Measurements from ENCODE around the gene POU3F3.

Gene POU3F3

DNA sequence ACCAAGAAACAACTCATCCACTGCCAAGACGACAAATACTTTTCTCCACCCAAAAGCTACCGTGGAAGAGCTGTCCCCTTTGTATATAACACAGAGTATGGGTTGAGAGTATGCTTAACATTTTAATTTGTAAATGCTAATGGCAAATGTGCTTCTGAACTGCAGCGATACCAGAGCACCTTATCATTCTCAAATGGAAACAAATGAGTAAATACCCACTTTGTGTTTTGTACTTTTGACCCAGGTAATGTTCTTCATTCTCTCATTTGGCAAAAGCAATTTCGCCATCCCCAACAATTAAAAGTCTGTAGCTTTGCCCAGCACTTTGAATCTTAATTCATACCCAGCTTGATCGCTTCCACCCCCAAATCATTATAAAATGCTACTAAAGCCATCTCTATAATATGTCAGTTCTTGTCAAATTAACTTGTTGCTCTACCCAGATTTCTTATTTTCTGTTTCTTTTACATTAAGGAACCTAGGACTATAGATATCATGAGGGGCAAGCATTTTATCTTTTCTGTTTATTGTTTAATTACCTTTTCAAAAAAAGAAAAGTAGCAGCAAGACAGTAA is 6.2 kb upstream of the POU3F3 start:
- no peak for DNase-seq

DNA sequence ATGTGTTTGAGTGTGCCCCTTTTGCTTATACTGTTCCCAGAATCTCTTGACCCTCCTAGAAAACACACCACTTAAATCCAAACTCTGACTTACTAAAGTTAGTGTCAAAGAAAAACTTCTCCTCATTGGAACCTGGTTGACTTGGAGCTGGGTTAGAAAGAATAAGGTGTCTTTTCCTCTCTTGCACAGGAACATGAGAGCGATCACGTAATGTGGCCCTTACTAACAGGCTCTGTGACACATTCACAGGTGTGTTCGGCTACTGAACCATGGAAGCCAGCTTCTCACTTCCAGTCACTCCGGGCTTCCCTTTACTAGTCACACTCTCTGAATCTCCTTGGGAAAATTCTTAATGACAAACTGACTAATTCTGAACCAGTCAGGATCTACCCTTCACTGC is 5.4 kb upstream of the POU3F3 start:
- DNase-seq: no peak

DNA sequence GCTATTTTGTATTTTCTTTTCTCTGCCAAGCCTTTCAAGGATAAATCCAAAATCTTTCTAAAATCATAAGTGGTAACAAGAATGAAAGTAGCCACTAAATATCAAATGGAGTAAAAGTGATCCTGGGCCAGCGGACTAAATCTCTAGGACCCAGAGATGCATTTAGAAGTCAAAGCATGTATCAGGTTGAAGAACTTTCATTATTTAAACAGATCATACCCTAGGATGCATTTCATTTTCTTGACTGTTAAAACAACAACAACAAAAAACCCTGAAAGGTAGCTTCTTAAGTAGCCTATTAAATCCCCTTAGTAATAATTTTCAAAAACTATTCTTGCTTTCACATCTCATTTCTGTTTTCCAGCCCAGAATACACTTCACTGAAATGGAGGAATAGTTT is 4.8 kb upstream of the POU3F3 start:
- no peak for DNase-seq

DNA sequence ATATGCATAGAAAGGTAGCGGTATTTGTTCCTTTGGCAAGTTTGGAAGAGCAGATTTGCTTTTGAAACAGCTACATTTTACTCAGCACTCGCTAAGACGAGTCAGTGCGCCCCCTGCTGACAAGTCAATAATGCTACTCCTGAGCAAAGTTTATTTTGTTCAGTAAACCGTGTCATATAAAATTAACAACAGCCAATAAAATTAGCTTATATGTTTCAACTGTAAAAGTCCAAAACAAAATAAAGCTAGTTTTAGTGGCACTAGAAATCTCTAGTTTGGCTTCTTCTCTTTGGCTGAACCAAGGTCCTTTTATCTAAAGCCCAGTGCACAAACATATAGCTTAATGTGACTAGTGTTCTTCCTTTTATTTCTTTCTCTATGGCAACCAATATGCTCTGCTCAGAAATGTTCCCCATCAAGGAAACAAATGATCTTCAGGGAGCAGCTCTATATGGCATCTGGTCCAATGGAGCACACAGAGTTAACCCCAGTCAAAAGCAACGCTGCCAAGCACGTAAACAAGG is 4.2 kb upstream of the POU3F3 start:
- peak; percentile 19 for DNase-seq

DNA sequence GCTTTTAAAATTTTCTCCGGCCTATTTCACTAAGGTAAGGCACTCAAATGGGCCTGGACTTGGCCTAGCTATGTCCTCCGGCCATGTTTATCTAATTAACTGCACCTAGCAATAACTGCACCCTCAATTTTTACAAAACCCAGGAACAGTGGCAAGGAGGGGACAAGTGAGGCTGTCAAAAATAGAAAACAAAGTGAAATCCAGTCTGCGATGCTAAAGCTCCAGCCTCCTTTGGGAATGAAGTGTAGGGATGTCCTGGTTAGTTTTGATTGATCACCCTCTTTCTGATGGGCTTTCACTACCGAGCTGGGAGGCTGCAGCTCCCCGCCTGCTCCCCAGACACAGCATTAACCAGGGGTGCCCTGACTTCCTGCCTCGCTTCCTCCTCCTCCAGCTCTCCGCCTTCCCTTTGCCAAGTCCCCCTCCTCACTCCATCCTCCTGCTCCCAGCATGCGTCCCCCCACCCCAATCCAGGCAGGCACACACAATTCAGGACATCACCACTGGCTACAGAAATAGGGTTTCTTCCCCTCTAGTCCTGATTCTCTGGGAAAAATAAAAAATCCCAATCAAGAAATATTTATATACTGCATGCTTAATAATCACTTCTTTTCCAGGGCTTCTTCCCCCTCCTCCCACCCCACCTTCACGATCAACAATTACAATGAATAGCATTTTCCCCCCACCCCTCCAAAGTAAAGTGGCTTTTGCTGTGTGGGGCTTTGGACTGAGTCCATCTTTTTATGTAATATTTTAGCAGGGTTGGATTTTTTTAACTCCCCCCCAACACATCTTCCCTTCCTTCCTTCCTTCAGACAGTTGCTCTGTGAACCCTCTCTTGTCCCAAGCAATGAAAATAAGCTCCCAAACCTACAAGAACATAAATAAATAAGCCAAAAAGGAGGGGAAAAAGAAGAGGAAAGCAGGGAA is 3.3 kb upstream of the POU3F3 start:
- no peak for DNase-seq

DNA sequence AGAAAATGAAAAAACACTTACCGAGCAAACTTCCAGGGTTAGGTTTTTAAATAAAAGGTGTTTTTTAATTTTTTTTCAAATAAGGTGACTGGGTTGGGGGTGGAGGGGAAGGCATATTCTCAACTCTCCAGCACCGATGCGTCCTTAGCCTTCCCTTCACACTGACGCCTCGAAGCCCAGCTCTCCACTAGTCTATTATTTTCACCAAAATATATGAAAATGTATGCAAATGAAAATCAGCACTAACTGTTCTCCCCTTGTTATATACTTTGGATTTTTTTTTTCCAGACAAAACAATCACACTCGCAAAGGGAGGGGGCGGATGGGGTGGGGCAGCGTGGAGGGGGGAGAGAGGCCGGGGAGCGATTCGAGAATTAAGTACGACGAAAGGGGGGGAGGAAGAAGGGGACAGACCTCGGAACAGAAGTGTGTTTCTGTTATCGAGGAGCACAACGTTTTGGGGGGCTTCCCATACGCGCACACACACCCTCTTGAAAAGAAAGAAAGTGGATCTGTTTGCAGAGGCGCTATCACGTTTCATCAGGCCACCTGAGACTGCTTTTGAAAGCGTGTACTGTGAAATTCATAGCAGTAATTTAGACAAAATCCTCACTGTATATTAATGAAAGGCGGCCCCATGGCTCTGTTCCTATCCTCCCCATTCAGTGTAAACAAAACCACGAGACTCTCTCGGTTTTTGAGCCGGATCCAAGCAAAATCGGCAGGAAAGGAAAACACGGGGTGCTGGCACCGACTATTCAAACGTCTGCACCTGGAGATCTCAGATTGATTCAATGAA is 2.4 kb upstream of the POU3F3 start:
- DNase-seq: no peak

DNA sequence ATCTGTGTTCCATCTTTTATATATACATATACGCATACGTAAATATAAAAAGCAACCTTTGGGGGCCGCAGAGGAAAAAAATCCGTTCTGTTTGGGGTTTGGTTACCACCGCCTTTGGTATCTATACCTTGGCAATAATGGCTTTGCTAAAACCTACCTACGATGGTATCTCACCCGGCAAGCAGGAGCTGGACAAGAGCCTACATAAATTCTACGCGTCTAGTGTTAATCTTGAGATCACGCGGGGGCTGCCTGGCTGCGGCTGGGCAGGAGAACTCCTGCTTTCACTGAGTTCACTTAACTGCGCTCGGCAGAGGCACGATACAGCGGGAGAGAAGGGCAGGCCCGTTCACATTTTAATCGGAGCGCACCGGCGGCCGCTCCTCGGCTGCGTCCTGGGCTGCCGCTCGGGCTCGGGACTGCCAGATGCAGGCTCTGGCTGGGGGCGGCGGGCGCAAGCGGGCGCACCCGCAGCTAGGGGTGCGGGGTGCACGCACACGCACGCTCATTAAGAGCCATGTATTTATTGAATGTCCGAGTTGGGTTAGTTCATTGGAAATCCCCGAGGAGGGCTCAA is 1.7 kb upstream of the POU3F3 start:
- no peak for DNase-seq

DNA sequence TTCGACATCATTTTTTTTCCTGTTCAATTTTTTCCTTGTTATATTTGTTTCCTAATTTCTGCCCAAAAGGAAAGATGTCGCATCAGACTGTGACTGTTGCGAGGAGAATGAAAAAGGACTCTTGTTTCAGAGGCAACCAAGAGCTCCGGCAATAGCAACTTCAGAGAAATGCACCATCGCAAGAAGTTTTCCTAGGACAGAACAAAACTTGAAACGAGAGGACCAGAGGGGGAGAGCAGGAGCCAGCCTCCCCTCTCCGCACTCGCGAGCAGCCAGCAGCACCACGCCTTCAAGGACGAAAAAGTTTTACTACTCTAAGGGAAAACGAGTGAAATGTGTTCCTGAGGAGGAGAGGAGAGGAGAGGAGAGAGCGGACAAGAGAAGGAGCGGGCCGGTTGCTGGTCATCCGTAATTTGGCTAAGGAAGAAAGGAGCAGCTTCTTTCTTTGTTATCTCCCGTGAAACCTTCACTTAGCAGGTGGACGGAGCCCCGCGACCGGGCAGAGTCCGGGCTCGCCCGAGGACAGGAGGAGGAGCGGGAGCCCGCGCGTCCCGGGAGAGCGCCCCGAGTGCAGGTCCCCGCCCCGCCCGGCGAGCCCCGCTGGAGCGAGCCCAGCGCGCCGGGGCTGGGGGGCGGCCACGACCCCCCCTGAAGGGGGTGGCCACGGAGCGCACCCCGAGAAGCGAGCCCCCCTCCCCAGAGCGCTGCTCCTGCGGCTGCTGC is 744 bp downstream of the POU3F3 start:
- no peak for DNase-seq

DNA sequence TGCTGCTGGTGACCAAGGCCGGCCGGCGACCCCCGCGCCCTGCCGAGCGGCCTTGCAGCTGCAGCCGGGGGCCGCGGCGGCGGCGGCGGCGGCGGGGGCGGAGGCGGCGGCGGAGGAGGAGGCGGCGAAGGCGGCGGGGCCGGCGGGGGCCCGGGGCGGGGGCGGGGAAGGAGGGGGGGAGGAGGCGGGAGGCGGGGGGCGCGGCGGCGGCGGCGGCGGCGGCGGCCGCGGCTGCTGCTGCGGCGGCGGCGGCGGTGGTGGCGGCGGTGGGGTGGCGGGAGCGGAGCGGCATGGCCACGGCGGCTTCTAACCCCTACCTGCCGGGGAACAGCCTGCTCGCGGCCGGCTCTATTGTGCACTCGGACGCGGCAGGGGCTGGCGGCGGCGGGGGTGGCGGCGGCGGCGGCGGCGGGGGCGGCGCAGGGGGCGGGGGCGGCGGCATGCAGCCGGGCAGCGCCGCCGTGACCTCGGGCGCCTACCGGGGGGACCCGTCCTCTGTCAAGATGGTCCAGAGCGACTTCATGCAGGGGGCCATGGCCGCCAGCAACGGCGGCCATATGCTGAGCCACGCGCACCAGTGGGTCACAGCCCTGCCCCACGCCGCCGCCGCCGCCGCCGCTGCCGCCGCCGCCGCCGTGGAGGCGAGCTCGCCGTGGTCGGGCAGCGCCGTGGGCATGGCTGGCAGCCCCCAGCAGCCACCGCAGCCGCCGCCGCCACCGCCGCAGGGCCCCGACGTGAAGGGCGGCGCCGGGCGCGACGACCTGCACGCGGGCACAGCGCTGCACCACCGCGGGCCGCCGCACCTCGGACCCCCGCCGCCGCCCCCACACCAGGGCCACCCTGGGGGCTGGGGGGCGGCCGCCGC is 1.5 kb downstream of the POU3F3 start:
- no peak for DNase-seq

DNA sequence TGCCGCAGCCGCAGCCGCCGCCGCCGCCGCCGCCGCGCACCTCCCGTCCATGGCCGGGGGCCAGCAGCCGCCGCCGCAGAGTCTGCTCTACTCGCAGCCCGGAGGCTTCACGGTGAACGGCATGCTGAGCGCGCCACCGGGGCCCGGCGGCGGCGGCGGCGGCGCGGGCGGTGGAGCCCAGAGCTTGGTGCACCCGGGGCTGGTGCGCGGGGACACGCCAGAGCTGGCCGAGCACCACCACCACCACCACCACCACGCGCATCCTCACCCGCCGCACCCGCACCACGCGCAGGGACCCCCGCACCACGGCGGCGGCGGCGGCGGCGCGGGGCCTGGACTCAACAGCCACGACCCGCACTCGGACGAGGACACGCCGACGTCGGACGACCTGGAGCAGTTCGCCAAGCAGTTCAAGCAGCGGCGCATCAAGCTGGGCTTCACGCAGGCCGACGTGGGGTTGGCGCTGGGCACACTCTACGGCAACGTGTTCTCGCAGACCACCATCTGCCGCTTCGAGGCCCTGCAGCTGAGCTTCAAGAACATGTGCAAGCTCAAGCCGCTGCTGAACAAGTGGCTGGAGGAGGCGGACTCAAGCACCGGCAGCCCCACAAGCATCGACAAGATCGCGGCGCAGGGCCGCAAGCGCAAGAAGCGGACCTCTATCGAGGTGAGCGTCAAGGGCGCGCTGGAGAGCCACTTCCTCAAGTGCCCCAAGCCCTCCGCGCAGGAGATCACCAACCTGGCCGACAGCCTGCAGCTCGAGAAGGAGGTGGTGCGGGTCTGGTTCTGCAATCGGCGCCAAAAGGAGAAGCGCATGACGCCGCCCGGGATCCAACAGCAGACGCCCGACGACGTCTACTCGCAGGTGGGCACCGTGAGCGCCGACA is 2.4 kb downstream of the POU3F3 start:
- no peak for DNase-seq

DNA sequence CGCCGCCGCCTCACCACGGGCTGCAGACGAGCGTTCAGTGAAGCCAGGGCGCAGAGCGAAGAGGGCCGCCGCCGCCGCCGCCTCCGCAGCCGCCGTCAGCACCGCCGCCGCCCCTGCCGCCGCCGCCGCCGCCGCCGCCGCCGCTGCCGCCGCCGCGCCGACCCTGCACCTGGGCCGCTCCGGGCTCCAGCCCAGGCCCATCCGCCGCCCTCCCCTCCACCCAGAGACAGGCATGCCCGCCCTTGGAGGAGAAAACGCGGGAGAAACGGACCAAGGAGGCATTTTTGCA is 3.0 kb downstream of the POU3F3 start:
- DNase-seq: no peak

DNA sequence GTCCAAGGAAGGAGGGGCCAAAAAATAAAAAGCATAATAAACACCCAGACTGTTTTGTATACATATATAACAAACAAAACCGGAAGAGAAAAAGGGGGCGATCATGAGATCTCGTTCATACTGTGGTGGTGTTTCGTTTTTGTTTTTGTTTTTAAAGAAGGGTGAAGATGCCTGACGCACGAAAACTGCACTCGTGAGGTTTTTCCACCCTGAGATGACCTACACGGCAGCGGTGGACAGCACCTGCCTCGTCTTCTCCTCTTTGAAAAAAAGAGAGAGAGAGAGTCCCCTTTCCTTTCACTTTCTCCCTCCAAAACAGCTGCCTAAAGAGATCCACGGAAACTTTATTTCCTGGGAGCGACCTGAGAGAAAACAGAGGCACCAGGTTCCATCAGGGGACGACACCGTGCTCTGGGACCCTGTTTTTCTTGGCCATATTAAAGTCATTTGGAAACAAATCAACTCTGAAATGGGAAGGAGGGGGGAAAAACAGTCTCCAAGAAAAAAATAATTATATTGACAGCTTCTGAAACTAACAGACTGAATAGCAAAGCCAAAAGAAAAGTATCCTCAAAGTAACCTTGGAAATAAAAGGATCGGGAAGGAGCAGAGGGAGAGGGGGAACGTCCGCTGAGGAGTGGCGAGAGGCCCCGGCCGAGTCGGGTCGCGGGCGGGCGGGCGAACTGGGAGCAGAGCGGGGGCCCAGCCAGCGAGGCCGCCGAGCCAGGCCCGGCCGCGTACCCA is 3.5 kb downstream of the POU3F3 start:
- no peak for DNase-seq

DNA sequence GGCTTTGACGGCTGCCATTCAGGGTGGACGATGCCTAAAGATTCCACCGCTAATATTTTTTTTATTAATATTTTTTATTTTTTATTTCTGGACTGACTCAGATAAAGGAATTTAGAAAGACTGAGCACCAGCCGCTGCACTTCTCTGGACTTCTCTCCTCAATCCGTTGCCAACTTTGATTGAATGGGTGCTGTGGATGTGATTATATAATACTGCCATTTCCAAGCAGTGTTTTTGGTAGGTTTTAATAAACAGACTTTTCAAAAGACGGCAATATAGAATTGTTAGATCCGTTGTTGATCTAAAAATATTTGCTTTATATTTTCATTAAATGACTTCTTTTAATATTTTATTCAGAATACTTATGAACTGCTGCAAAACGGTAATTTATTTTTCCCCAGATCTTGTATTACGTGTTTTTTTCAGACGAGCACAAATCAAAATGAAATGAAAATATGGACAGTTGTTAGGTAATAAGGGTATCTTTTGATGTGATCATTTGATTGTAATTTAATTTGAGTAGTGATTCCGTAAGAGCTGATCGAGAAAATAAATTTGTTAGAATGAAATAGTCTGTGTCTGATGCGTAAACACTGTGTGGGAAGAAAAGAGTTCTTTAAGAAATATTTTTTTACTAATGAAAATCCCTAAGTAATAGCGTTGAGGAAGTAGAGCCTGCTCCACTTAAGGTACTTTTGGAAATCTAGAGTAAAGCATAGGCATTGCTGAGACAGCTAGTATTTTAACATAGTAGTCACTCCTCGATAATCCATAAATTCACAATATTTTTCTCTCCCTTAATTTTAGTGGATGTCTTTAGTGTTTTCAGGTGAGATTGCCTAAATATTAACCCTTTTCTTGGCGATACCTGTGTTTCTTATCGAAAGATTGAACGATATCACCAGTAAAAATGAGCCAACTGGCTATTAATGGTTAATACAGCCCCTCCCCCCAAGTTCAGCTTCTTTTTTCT is 4.4 kb downstream of the POU3F3 start:
- no peak for DNase-seq

DNA sequence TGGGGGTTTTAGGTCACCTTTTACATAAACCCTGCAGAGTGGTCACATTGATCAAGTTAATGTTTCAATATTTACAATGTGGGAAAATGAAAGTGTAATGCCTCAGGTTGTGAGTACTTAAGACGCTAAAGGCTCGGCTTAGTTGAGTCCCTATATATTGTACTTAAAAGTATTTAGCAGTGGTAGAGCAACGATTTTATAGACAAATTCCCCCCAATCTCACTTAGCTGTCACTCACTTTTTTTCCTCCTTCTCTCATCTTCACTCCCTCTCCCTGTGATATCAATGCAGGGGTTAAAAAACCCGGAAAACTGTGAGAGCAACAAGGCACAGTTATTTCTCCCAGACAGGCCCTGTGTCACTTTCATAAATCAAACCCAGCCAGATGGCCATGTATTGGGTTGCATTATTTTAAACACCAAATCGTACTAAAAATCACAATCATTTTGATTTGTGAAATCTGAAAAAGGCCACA is 5.4 kb downstream of the POU3F3 start:
- DNase-seq: no peak

DNA sequence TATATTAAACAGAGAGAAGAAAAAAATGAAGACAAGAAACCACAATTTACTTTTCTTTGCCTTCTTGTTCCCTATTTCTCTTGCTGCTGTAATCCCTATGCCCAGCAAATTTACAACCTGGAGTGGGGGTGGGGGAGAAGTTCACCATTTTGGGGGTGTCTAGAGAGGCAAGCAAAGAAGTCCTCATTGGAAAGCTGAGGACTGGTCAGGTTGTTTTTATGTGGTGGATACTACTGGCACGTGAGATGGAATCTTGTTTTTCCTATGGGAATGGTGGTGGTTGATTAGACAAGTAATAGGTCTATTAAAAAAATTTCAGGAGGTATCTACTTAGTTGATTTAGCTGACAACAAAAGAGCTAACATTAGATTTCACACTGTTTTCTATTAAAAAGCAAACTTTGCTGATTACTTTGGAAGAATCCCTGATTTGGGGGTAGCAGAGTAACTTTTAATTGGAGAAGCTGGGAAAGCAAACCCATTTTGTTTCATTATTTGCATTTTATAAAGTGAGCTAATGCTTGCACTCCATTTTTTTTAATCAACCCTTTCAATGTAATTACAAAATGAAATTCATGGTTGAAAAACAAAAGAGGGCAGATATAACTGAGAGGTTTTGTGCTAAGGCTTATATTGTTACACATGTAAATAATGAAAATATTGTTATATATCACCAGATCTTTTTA is 6.0 kb downstream of the POU3F3 start:
- DNase-seq: no peak

DNA sequence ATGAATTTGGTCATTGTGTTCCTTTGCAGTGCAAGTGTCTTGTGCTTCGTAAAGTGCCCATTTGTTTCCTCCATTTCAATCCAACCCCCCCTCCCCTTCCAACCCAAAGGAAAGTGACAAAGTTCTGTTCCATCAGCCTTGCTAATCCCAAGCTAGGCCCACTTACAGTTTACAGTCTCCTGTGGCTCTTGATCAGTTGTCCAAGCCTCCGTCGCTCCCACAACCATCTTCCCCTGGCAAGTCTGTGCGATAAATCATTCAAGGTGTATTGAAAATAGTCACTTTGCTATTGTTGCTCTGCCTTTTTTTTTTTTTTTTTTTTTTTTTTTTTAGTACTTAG is 6.5 kb downstream of the POU3F3 start:
- no peak for DNase-seq

DNA sequence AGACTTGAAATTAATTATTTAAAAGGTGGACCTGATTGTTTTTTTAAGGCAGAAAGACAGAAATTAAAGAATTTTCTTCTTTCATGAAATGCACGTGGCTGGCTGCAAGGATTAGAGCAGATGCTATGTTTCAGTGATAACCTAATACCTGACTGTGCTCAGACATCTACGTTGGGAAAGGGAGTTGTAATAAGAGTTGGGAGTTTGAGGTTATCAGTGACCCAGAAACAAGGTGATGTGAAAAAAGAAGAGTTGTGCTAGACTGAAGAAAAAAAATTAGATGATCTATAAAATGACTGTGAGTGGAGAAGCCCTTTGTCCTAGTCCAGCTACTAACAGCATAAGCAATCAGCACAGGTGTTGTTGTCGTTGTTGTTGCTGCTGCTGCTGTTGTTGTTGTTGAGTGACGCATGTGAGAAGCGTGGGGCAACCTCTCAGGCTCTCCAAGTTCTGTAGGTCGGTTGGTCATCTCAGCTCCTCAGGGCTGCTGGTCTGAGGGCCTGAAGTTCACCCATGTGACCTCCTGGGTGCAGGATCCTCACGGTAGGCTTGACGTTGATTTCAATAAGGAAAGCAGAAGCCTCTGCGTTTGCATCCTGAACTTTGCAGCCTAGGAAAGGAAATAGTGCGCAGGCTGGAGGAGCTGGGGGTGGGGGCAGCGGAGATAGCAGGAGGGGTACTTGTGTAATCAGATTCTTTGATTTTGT is 7.6 kb downstream of the POU3F3 start:
- DNase-seq: no peak
